Stimulated activated CD4-positive, alpha-beta T cell treated with anti-CD3 and anti-CD28 coated beads, Interleukin-4, amount 100 ng/mL, for 1 hour (primary cell): ENCODE results near the gene ROBO3.

Source experiments
- DNase-seq: peaks from one replicate; pipeline ENCODE4 v3.0.0-alpha.2; 2020

Gene ROBO3

DNA sequence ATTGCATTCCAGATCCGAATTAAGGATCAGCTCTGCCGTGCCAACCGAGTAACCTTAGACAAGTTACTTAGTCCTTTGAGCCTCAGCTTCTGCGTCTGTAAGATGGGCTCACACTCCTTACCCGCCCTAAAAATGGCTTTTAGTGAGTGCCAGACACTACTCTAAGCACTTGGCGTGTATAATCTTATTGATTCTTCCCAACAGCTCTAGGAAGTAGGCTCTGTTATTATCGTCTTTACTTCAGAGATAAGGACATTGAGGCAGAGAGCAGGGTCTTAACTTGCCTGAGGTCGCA, 21.7 kb upstream of the ROBO3 start:
- no peak for DNase-seq

GRCh38 chr11:124844664-124845079, 20.6 kb upstream of the ROBO3 start:
- no peak for DNase-seq

DNA sequence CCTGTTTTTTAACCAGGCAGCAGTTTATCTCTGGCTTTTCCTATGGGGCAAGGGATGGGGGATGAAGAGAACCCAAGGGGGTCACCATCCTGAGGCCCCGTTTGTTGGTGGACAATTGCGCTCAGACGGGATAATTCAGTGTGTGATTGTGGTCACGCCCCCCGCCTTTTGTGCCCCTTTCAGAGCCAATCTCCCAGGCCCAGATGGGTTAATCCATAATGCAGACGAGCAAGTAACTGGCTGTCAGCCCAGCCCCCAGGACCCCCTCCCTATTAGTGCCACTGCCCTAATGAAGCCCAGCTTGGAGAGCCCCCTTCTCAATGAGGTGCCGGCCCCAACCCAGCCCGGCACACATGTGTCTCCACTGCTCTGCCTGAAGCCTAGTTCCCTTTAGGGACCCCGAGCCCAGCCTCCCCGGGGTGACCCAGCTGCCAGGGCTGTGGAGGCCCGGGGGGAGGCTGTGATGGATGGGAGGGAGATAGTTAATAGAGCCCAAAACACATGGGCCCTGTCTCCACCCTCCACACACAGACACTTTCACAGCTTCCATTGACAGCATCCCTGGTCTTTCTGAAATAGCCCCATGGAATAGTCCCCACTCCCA, 19.1 kb upstream of the ROBO3 start:
- no peak for DNase-seq

DNA sequence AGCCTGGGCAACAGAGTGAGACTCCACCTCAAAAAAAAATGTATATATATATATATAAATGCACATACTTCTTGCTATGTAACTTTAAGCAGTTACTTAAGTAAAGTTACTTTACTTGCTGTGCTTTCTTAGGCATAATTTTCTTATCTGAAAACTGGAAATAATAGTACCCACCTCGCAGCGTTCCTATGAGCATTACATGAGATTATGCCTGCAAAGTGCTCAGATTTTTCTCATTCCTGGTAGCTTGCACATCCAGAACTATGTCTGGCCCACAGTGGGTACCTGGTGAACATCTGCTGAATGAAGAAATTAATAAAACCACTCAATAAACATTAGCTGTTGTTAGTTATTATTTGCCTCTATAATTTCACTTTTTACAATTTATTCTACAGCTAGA, 6.1 kb upstream of the ROBO3 start:
- DNase-seq = no peak

- DNase-seq = no peak
These were observed 3.6 kb upstream of the ROBO3 start for GRCh38 chr11:124861670-124862069.

- no peak for DNase-seq
These were observed 2.0 kb upstream of the ROBO3 start for GRCh38 chr11:124863137-124863825.

DNA sequence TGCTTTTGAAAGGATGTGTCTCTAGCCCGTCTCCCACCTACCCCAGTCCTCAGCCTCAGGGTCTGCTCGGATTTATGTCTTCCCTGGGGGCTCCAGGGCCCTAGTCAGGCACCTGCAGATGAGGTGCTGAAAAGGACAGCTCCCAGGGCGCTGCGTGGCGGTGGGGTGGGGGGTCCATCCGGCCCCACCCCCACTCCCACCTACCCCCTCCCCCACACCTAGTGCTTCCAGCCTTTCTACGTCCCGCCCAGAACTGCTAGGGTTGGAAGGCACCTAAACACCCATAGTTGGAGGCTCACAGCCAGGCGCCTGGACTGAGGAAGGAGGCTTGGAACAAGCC, 1.4 kb upstream of the ROBO3 start:
- DNase-seq = no peak

DNA sequence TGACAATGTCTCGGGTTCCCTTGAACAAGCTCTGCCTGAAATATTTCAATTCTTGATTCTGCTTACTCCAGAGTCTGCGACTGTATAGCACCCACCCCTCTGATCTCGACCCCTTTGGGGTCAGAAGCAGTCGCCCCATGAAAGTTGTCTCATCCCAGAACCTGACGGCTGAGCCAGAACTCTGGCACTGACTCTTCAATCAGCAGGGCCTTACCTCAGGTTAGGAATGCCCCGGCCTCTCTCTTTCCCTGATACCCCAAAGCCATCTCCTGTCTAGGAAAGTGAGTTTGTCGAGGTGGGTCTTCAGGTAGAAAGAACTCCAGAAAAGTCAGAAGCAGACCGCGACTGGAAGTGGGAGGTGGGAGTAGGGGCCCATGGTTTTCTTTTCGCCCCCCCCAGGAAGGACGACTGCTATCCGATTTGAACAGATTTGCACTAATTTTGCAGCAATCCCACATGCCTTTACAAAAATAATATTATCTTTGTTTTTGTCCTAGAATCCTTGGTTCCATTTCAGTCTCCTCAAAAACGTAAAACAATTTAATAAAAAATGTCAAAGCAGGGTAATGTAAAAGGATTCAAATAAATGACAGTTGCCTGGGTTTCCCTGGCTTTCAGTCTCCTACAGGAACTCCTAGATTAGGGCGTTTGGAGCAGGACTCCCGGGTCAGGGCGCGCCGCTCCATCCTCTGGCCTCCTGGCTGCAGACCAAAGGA, 898 bp upstream of the ROBO3 start:
- no peak for DNase-seq

DNA sequence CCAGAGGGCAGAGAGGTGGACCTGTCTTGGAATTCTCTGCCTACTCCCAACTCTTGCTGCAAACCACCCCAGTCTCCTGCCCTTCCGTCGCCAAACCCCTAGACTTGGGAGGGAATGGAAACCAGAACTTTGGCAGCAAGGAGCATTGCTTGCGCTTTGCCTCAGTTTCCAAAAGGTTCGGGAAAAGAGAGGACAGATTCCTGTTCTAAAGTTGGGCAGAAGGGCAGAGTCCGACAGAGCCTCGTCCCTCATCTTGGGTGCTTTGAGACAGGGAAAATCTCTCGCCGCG, 396 bp upstream of the ROBO3 start:
- no peak for DNase-seq

DNA sequence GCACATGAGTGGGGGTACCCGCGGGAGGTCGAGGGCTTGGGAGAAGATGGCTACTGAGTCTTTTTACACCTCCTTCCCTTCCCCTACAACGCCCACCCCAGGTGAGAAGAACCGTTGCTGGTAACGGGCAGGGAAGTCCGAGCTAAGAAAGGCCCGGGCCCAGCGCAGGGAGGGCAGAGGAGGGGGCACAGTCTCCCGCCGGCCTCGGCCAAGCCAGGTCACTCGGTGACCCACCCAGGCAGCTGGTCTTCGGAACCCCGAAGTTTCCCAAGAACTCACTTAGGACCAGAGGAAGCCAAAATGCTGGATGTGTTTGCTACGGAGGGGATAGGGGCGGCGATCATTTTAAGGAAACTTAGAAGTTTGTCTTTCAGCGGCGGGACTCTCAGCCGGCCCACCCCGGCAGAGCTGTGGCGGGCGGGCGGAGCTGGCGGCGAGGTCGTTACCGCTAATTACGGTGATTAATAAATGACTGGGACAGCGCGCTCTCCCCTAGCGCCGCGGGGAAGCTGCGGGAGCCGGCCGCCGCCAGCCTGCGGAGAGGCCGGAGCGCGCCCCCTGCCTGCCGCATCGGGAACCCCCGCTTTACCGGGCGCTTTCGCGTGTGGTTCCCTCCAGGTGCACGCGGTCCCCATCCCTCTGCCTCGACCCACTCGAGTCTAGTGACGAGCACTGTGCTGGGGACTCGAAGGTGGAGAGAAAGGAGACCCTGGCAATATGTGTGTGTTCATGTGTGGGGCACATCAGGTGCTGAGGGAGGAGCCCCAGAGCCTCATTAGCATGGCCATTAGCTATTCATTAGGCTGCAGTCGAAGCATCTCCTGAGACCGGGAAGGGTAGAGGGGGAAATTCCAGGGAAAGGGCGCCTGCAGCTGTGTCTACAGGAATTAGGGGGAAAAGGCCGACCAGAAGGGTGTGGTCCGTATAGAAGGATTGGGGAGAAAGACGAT, 945 bp downstream of the ROBO3 start:
- peak; percentile 64 for DNase-seq

GRCh38 chr11:124867700-124868099, 2.5 kb downstream of the ROBO3 start:
- no peak for DNase-seq

GRCh38 chr11:124868331-124869274, 3.4 kb downstream of the ROBO3 start:
- no peak for DNase-seq

- DNase-seq = no peak
These were observed 4.1 kb downstream of the ROBO3 start for GRCh38 chr11:124869331-124869730.

GRCh38 chr11:124869856-124870387, 4.7 kb downstream of the ROBO3 start:
- no peak for DNase-seq

- DNase-seq = no peak
These were observed 5.2 kb downstream of the ROBO3 start for GRCh38 chr11:124870430-124870829.

DNA sequence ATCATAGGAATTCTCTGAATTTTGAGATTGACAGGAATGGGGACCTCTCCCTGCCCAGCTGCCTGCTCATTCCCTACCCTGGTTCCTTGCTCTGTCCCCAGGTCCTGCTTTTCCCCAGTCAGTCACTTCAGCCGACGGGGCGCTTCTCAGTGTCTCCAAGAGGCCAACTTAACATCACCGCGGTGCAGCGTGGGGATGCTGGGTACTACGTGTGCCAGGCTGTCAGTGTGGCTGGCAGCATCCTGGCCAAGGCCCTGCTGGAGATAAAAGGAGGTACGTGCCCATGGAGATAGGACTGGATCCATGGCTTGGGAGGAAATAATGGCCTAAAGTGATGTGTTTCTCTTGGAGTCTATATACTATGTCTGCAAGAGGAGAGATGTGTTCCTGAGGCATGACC, 7.0 kb downstream of the ROBO3 start:
- DNase-seq = no peak

- no peak for DNase-seq
These were observed 7.5 kb downstream of the ROBO3 start for GRCh38 chr11:124872741-124873140.

- no peak for DNase-seq
These were observed 8.7 kb downstream of the ROBO3 start for GRCh38 chr11:124873951-124874350.

GRCh38 chr11:124874571-124875255, 9.5 kb downstream of the ROBO3 start:
- DNase-seq = no peak

- no peak for DNase-seq
These were observed 10.2 kb downstream of the ROBO3 start for GRCh38 chr11:124875401-124875800.

- peak; percentile 80 for DNase-seq
These were observed 10.9 kb downstream of the ROBO3 start for GRCh38 chr11:124875943-124876817.
